G401 (cell line): ENCODE data around the gene CHMP4B. TPM values are rescaled to one million over a fixed set of nuclear protein-coding genes. Genes with fewer than 3 reads are reported as not detected.
A peak's percentile ranks its signal among the peaks of the same experiment; 100 is the strongest.
"Not testable (repeated sequence)": the region's sequence is repeated elsewhere in the genome, so short reads cannot be mapped to it uniquely, and the experiment has no call there.

Source experiments
- DNase-seq: peaks from one replicate; pipeline ENCODE4 v3.0.0-alpha.2; 2015; ENCODE audit warnings: low spot score
- in situ Hi-C: cut with HindIII; loops from 2 replicates; pipeline ENCODE4 v1.10.0; 2016; ENCODE audit warnings: low sequenced_read_pairs, mixed read lengths
- total RNA-seq: library from RNA; depleted of rRNA; stranded (reverse); fragments of >200 nt; shearing (Covaris generic); gene quantifications from 2 replicates; pipeline ENCODE4 v1.2.3, GENCODE V29; 2014

Gene CHMP4B
- total RNA-seq, 1 experiment from 2014 or later = 87.4 TPM

- in situ Hi-C loops = no loop called here
- no peak for DNase-seq
Observed at GRCh38 chr20:33788351-33789049, 22.6 kb upstream of the CHMP4B start.

- no peak for DNase-seq
- in situ Hi-C loops = no loop called here
Observed at GRCh38 chr20:33789109-33789857, 21.9 kb upstream of the CHMP4B start.

DNA sequence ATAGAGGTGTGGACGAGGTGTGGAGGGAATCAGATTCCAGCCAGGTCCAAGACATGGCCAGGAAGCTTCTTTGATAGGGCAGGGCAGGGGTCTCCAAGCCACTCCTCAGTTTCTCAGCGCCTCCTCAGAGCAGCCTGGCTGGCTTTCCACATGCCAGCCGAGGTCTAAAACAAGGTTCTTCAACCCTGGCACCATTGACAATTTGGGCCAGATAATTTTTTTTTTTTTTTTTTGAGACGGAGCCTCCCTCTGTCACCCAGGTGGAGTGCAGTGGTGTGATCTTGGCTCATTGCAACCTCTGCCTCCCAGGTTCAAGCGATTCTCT is 21.3 kb upstream of the CHMP4B start:
- in situ Hi-C loops = no loop called here
- DNase-seq = no peak

DNA sequence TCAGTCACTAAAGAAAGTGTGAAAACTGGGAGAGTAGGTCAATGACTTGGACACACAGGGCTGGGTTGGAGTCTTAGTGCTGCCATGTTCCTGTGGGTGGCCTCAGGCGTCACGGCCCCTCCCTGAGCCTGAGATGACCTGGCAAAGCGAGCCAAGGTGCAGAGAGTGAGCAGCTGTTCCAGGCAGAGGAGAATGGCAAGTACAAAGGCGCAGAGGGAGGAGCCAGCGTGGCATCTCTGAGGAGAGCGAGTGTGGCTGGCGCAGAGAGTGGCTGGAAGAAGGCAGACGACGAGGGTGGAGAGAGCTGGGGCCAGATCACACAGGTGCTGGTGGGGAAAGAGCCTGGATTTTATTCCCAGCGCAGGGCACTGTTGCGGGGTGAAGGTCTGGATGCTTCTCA is 20.6 kb upstream of the CHMP4B start:
- in situ Hi-C loops = no loop called here
- no peak for DNase-seq

DNA sequence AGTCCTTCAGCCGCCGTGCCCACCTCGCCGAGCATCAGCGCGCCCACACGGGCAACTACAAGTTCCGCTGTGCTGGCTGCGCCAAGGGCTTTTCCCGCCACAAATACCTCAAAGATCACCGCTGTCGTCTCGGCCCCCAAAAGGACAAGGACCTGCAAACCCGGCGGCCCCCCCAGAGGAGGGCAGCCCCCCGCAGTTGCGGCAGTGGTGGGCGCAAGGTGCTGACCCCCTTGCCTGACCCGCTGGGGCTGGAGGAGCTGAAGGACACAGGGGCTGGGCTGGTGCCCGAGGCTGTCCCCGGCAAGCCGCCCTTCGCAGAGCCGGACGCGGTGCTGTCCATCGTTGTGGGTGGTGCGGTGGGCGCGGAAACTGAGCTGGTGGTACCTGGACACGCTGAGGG is 20.1 kb upstream of the CHMP4B start:
- in situ Hi-C loops = no loop called here

DNA sequence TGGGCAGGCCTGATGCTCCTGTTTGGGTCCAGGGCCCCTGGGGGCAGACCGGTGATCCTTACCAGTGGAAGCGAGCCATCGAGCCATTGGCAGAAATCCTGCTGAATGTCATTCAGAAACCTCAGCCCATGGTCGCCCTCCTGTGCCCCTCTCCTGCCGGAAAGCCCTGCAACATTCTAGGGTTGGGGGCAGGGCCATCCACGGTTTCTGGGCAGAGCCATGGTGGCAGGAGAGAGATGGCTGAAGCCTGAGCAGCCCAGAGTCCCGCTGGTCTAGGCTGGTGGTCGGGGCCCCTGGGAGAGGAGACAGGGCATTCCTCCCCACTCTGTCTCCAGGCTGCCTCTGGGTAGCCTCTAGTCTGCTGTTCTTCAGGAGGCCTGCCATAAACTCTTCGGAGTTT is 19.6 kb upstream of the CHMP4B start:
- no peak for DNase-seq
- in situ Hi-C loops = no loop called here

More for the DNA sequence above, 20.1 kb upstream of the CHMP4B start:
- no peak for DNase-seq

GRCh38 chr20:33791959-33792597 is 19.1 kb upstream of the CHMP4B start:
- in situ Hi-C loops = no loop called here
- peak; percentile 6 for DNase-seq

- not testable (repeated sequence) for DNase-seq
Observed at GRCh38 chr20:33792598-33792989, 18.6 kb upstream of the CHMP4B start.

GRCh38 chr20:33793011-33793931 is 17.9 kb upstream of the CHMP4B start:
- no peak for DNase-seq
- in situ Hi-C loops = no loop called here

More at GRCh38 chr20:33792598-33792989, 18.6 kb upstream of the CHMP4B start:
- in situ Hi-C loops = not testable (repeated sequence)

DNA sequence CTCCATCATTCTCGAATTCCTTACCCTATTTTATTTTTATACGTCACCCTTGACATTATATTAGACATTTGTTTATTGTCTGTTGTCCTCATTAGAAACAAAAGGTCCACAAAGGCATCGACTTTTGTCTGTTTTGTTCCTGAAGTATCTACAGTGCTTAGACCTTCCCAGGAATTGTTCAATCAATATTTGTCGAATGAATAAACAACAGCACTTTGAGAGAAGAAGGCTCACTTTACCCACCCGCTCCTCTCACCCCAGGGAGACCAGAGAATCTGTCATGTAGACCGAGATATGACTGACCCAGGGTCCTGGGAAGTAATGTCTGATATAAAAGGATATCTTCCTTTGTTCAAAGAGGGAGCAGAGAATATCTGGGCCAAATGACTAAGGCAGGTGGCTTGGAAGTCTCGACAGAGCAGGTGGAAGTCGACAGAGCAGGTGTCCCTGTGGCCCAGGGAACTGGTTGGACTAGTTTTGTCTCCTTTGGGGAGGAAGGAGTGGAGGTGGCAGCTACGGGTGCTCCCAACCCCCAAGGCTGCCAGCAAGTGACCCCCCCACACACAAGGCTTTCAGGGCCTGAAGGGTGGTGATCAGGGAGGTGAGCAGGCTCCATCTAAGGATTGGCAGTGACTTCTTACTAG is 14.8 kb upstream of the CHMP4B start:
- DNase-seq = no peak
- in situ Hi-C loops = no loop called here

DNA sequence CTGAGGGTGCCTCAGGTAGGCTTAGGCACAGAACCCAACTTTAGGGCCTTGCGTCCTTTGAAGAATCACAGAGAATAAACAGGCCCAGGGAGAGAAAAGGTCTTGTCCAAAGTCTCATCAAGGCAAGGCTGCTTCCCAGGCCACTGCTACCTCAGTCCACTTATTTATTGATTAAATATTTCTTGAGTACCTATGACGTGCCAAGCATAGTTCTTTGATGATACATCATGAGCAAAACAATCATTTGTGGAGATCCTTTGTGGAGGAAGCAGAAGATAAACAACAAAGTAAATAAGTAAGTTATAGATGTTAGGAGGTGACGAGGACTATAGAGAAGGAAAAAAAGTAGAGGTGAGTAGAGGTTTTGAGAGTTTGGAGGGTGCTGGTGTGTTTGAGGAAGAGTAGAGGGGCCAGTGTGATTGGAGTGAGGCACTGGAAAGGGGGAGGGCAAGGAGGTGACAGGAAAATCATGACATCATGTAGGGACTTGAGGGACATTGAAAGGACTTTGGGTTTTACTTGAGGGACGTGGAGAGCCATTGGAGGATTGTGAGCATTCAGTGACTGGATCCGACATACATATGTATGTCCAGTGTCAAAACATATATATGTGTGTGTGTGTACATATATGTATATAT is 14.1 kb upstream of the CHMP4B start:
- in situ Hi-C loops = no loop called here
- no peak for DNase-seq

- in situ Hi-C loops = no loop called here
- no peak for DNase-seq
Observed at GRCh38 chr20:33798444-33798843, 12.7 kb upstream of the CHMP4B start.

- in situ Hi-C loops = no loop called here
- DNase-seq = no peak
Observed at GRCh38 chr20:33803921-33804337, 7.2 kb upstream of the CHMP4B start.

DNA sequence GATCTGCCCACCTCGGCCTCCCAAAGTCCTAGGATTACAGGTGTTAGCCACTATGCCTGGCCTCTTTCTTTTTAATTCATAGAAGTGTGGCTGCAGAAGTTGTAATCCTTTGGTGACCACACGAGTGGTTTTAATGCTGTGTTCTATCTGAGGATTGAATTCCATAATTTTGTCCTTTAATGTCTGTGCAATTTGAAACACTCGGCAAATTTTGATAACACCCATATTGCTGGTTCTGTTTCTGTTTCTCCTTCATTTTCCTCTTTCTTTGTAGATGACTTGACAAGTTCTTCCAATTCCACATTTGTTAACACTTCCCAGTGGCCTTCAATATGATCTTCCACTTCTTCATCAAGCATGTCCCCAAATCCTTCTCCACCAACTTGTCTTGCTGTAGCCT is 2.8 kb upstream of the CHMP4B start:
- DNase-seq = no peak
- in situ Hi-C loops = no loop called here

GRCh38 chr20:33810259-33810658 is 889 bp upstream of the CHMP4B start:
- in situ Hi-C loops = no loop called here
- DNase-seq = no peak

DNA sequence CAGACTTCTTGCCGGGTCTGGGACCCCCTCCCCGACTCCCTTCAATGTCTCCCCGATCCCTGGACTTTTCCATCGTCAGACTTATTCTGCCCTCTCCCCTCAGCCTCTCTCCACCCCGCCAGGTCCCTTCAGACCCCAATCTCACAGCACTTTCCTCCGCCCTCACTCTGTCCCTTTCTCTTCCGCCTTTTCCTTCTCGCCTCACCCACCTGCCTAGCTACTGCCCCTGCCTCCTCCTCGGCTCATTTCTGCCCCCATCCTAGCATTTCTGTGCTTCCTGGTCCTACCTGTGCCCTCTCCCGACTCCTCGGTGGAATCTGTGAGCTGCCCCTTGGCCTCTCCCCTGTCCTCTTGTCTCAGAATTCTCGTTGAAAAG is 616 bp downstream of the CHMP4B start:
- peak; percentile 5 for DNase-seq
- in situ Hi-C loops = no loop called here

DNA sequence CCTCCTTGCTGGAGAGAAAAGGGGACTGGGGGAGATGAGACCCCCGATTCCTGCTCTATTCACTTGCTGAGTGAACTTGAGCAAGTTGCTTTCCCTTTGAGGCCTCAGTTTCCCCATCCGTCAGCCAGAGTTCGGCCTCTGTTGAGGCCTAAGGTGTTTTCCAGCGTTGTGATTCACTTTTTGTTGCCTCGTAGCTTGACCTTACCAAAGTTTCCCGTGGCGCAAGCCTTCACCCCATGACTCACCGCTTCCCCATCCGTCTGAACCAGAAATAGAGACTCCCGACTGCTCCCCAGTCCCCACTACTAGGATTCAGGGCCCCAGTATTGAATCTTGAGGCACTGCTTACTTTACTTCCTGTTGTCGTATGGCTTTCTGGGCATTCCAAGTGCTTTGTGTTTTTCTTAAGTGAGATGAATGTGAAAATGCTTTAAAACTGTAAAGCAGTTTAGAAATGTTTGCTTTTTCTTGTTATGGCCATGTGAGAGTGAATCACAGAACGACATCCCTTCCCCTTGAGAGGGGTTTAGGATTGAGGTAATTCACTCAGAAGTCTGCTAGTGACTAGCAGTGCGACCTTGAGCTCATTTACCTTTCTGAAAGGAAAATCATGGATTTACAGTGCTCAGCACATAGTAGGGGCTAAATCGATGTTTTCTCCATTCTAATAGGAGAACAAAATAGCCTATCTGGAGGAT is 1.2 kb downstream of the CHMP4B start:
- in situ Hi-C loops = no loop called here
- DNase-seq = peak; percentile 6

- in situ Hi-C loops = no loop called here
- peak; percentile 8 for DNase-seq
Observed at GRCh38 chr20:33812908-33813462, 1.8 kb downstream of the CHMP4B start.
